HG03108 (cell line): ENCODE data around the gene TRMU.
"Not testable (repeated sequence)": the region's sequence is repeated elsewhere in the genome, so short reads cannot be mapped to it uniquely, and the experiment has no call there.

Experiments used
- ATAC-seq: cut with Tn5 transposase; IDR thresholded peaks from one replicate; pipeline ENCODE4 v1.9.1; 2021; ENCODE audit warnings: moderate library complexity; ENCODE audit not compliant: unreplicated experiment

TRMU gene

DNA sequence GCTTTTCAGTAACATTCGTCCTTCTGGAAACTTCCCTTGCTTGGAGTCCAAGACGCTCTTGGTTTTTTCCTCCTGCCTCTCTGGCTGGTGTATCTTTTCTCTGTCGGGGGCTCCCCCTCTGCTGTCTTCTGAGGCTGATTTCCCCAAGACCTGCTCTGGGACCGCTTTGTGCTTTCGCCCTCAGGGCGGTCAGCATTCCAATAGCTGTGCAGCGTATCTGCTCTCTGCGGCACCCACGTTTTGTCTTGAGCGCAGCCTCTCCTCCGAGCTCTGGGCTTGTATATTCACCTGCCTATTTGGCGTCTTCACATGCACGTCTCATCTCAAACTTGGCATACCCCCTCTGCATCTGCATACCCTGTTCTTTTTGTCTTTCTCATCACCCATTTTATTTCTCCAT is 36.4 kb upstream of the TRMU start:
- ATAC-seq, result no peak

DNA sequence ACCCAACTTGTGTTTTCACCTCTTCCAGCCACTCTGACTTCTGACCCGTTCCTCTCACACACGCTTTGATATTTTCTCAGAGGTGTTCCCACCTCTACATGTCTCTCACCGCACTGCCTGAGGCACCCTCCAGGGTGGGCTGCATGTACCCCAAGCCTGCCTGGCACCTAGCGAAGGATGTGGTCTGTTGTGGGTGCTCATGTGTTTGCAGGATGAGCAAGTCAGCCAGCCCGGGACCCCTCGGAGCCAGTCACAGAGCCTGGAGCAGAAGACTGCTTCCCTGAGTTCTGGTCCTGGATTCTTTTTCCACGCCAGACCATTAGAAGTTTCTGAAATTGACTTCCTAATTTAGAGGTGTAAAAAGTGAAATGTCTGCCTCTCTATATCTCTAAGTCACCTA is 35.0 kb upstream of the TRMU start:
- ATAC-seq, result no peak

DNA sequence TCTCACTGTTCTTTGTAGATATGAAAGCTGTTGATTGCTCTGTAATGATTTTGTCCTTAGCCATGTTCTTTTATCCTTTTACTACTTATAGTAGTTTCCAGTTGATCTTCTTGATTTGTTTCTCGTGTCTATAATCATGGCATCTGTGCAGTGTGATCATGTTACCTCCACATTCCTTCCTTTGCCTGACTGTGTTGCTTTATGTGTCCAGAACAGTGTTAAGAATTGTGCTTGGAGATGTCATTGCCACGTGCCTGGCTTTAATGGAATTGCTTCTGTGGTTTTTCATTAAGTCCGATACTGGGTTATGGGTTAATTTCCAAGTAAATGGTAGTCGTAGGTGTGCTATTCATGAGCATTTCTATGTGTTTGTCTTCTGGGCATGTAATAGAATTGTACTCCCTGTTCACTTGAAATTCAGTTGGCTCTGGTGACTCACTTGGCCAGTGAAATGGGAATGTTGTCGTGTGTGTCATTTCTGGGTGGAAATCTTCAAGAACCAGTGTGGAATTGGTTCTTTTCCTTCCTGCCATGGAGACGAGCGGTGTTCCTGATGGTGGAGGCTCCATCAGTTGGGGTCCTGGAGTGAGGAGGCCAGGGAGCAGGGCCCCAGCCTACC is 32.1 kb upstream of the TRMU start:
- ATAC-seq, result no peak

DNA sequence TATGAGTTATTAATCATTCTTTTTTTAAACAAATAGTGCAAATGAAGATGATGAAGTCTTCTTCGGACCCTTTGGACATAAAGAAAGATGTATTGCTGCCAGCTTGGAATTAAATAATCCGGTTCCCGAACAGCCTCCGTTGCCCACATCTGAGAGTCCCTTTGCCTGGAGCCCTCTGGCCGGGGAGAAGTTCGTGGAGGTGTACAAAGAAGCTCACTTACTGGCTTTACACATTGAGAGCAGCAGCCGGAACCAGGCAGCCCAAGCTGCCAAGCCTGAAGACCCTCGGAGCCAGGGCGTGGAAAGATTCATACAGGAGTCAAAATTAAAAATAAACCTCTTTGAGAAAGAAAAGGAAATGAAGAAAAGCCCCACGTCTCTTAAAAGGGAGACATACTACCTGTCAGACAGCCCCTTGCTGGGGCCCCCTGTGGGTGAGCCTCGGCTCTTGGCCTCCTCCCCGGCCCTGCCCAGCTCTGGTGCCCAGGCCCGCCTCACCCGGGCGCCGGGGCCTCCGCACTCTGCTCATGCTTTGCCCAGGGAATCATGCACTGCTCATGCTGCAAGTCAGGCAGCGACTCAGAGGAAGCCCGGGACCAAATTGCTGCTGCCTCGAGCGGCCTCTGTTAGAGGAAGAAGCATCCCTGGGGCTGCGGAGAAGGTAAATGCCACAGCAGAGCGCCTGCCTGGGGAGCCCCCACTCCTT is 27.1 kb upstream of the TRMU start:
- ATAC-seq, result no peak

DNA sequence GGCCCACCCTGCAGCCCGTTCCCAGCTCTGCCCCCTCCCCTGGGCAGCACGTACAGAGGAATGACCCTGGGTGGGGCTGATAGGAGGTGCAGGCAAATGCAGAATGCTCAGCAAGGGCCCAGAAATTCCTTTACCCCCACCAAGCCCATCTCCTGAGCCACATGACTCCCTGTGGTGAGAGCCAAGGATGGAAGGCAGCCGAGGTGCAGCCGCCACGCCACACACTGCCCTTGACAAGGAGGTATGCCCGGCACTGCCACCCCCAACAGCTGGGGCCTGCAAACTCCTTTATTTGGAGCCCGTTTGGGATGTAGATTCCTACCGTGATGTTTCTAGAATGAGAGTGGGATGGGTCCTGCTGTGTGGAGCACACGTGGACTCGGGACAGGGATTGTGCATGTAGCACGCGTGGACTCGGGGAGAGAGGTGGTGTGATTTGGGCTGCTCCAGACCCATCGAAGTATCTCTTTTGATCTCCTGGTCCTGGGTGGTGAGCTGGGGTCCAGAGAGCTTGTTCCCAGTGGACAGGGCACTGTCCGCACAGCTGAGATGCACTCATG is 25.9 kb upstream of the TRMU start:
- no peak for ATAC-seq

DNA sequence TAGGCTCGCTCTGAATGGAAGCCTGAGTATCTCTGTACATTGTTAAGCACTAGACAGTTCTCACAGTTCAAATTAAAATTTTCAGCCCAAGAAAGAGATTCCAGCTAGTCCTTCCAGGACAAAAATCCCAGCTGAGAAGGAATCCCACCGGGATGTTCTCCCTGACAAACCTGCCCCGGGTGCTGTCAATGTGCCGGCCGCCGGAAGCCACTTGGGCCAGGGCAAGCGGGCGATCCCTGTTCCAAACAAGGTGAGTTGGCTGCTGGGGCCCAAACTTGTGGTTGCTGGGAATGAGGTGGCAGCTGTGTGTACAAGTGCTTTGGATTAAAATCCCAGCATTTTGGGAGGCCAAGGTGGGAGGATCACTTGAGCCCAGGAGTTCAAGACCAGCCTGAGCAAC is 23.5 kb upstream of the TRMU start:
- ATAC-seq, result no peak

DNA sequence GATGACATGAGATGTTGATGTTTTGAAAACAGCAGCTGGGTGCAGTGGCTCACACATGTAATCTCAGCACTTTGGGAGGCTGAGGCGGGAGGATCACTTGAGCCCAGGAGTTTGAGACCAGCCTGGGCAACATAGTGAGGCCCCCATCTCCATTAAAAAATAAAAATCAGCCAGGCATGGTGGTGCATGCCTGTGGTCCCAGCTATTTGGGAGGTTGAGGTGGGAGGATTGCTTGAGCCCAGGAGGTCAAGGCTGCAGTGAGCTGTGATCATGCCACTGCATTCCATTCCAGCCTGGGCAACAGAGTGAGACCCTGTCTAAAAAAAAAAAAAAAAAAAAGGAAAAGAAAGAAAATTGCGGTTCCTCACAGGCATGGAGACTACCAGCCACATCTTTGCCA is 22.7 kb upstream of the TRMU start:
- not testable (repeated sequence) for ATAC-seq

DNA sequence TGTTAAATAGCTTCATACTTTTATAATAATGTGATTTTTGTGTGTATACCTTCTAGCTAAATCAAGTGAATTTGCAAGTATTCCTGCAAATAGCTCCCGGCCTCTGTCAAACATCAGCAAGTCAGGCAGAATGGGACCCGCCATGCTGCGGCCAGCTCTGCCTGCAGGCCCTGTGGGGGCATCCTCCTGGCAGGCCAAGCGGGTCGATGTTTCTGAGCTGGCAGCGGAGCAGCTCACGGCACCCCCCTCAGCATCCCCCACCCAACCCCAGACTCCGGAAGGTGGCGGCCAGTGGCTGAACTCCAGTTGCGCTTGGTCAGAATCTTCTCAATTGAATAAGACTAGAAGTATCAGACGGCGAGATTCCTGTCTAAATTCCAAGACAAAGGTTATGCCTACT is 19.5 kb upstream of the TRMU start:
- no peak for ATAC-seq

DNA sequence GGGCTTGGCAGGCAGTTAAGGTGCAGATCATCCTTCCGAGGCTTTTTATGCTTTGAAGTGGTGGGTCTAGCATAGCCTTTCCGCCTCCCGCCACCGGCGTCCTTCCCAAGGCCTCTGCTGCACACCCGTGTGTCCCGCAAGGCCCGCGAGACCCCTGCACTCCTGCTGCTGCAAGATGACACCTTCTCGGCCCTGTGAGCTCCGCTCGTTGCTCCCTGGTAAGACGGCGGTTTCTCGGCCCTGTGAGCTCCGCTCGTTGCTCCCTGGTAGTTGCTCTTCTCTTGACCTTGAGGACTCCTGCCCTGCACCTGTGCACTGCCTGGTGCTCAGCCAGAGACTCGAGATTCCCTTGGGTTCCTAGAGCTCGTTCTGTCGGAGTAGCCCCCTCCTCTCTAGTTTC is 17.9 kb upstream of the TRMU start:
- ATAC-seq, result no peak

DNA sequence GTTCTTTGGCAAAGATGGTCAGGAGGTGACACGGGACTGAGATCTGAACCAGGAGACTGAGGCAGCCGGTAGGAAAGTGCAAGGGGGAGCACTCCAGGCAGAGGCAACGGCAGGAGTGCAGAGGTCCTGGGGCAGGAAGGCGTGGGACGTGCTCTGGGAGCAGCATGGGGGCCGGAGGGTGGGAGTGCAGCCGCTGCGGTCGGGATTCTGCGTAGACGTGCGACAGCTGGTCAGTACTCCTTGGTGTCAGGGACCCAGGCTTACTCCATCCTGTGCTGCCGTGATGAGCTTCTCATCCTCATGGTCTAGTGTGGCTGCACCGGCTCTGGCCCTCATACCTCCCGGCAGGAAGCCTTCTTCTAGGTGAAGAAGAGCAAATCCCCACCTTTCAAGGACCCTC is 16.9 kb upstream of the TRMU start:
- no peak for ATAC-seq

DNA sequence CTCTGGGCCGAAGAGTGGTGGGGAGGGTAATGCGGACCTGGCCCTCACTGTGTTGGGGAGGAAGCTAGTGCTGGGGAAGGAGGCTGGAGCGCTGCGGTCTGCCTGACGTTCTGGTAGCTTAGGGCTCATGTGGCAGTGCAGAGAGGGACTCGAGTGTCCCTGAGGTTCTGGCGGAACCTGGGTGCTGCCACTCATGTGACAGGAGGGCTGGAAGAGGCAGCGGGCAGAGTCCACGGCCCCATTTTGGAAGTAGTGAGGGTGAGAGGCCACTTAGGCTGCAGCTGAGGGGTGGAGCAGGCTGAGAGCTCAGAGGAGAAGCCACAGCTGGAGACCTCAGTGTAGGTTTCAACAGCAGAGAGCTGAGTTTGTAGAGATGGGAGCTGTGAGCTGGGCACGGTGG is 16.2 kb upstream of the TRMU start:
- ATAC-seq, result no peak

DNA sequence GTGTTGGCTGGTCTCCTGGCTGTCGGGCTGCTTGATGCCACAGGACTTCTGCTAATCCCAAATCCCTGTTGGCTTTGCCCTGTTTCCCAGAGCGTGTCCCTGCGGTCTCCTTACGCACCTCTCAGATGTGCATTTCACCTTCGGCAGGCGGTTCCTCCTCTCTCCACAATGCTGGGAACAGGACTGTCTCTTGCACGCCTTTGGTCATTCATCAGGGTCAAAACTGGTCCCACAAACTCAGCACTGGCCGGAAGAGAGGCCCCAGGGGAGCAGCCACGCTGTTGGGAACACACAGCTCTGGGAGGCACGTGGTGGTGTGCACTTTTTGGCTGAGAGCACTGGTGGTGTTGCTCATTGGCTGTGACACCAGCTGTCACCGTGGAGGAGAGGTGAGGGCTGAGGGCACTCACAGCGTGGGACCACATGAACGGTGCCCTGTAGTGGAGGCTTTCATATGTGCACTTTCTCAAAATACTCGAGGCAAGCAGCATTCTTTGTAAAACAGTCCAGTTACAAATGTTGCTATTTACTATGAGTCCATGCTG is 15.3 kb upstream of the TRMU start:
- ATAC-seq, result no peak

DNA sequence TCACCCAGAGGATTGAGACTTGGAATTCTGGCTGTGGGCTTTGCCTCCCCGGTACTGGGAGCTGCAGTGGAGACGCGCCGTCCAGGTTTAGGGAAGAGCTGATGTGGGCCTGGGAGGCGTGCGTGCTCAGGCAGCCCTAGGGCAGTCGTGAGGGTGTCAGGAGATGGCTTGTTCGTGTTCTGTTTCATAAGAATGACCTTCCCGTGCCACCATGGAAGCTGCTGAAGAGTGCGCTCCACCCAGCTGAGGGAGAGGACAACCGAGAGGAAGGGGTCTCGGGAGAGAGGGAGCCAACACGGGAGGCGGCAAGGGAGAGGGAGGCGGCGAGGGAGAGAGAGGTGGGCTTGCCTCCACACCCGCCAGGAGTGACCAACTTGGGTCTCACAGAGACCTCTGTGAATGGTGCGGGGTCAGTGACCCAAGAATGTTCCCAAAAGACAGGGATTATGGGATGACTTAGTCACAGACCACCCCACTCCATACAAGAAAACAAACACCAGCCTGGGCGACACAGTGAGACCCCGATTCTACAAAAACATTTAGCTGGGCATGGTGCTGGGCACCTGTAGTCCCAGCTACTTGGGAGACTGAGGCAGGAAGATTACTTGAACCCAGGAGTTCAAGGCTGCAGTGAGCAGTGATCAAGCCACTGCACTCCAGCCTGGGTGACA is 14.7 kb upstream of the TRMU start:
- ATAC-seq, result no peak

DNA sequence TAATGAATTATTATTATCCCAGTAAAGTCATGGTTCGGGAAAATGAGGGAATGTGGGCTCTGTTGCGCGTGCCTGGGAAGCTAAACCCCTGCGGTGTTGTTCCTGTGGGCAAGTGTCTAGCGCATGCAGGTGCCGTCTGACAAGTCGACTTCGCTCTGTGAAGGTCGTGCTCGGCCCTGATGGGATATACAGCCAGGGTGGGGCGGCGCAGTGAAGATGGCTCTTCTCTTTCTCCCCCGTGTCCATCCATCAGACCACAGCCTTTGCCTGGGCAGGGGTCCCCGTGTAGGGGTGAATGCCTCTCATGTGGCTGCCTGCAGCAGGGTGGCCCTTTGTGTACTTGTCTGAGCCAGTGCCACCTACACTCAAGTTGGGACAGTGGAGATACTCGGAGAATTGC is 12.8 kb upstream of the TRMU start:
- no peak for ATAC-seq

DNA sequence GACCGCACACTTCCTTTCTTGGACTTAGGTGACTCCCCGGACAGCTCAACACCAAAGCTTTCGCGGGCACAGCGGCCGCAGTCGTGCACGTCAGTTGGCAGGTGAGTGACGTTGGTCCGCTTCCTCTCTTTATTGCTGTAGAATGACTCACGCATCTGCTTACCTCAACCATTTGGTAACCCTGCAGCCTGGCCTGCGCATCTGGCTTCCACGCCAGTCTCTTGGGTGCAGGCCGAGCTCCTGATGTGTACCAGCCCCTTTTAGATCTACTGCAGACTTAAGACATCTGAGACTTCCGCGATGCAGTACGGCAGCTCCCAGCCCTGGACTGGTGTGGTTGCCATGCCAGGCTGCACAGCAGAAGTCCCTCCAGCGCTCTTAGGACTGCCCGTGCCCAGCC is 12.4 kb upstream of the TRMU start:
- ATAC-seq, result no peak

DNA sequence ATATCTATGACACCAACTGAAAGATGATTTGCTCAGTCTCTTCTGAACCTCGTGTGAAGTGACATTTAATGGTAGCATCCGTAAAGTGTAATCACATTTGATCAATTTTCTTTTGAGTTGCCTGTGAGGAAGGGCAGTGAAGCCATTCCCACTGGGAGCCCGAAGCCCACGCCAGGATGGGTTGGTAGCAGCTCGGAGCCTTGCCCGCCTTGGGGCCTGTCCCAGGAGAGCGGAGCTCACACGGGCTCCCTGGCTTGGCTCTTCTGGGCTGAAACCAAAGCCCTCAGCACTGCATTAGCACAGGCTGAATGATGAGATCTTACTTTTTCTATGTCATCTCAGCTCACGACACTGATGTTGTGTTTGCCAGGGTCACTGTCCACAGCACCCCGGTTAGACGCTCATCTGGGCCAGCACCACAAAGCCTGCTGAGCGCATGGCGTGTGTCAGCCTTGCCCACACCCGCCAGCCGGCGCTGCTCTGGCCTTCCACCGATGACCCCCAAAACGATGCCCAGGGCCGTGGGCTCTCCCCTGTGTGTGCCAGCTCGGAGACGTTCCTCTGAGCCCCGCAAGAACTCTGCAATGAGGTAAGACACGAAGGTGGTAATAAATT is 9.3 kb upstream of the TRMU start:
- no peak for ATAC-seq

DNA sequence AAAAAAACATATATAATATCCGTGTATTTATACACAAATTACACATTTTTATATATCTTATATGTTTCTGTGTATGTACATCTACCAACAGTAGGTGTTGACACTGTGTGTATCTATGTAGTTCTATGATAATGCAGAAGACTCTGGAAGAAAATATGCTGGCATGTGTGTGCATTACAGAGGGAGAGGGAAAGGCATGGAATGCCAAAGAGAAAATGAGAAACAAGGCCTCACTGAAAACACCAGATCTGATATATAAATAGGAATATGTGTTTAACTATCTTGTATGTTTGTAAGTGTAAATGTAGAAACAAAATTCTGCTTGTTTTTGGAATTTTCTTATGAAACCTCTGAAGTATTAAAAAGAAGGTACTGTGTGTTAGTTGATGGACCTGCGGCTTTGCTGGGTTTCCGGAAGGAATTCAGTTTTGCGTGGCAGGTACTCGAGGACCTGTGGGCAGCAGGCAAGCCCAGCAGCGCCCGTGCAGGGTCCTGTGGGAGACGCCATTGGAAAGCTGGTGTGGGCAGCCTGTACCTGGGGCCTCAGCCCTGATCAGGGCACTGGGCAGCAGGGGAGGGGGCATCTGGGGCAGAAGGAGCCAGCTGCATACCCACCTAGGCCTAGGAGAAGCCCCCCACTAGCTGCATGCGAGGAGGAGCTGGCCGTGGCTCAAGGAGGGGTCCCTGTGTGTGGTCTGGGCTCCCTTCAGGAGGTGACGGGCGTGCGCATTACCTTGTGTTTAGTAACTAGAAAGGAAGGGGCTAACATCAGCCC is 7.6 kb upstream of the TRMU start:
- ATAC-seq, result no peak

DNA sequence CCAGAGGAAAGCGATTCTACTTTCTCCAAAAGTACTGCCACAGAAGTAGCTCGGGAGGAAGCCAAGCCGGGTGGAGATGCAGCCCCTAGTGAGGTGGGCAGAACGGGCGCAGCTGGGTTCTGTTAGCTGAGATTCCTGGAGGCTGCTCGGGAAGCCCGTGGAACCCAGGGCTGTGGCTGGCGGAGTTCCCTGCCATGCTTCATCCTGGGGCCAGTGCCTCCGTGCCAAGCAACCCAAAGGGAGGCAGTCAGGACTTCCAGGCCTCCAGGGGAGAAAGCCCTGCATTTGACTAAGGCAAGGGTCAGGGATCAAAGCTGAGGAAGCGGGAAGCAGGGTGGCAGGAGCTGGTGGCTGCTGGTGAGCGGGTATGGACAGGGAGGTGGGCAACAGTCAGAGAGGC is 6.7 kb upstream of the TRMU start:
- ATAC-seq, result no peak

DNA sequence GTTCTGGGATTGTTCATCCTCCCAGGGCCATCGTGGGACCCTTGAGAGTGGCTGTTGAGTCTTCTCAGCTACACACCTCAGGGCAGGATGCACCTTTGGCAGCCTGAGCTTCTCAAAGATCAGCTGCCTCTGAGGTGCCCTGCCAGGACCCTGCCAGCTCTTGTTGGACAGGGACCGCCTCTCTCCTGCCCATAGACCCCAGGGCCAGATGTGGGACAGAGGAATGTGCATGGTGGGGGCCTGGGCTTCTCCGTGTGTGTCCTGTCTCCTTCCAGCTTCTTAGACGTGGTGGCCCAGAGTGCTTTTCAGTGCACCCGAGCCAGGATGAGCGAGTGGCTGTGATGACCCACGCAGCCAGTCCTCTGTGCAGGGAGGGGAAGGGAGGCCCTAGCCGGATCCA is 5.9 kb upstream of the TRMU start:
- ATAC-seq, result no peak

DNA sequence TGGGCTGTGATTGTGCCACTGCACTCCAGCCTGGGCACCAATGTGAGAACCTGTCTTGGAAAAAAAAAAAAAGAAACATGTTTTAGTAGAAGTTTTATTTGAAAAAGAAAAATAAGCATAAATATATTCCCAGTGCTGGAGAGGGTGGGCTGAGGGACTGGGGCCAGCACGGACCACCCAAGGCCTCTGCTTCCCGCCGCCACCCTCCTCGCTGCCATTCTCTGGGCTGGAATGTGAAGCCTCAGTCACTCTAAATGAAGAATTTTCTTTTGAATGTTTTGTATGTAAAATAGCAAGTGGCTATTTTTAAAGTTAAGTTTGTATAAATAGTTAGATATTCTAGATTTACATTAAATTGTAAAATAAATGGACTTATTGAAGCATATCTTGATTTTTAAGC is 5.1 kb upstream of the TRMU start:
- no peak for ATAC-seq

DNA sequence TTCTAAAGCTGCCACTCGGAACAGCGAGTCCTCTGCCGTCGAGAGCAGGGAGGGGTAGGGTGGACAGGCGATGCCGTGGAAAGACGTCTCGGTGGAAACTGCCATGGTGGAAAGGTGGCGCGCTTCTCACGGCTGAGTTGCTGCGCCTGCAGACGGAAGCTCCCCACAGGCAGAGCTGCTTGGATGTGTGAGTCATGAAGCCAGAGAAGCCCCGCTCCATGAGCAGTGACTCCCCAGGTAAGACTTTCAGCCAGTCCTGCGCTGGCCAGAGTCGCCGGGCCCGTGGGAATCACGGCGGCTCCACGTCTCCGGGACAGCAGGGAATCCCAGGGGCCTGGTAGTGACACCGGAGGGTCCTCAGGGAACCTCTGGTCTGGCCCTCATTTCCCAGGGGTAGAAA is 4.0 kb upstream of the TRMU start:
- no peak for ATAC-seq
